ENCODE results near the gene UBC. TPM values are rescaled to one million over a fixed set of nuclear protein-coding genes. Genes with fewer than 3 reads are reported as not detected.
A peak's percentile ranks its signal among the peaks of the same experiment; 100 is the strongest.

UBC gene
- total and polyA plus RNA-seq, 9 of the 15 experiments (the other 6 are each of a cell fraction or from before 2014, with no cell fraction given) = 533 to 1,153 (median 813) TPM

- TF ChIP-seq SMARCA5 (IDR thresholded peaks at IDR 0.05) (0 out of 2 replicates have a peak, but pooled peaks have one; percentile 17), HDAC3 (IDR thresholded peaks at IDR 0.05; ENCODE audit: borderline replicate concordance, partially characterized antibody) (no peak), HCFC1 (IDR thresholded peaks at IDR 0.05; ENCODE audit: low read depth, low read length) (no peak), ZNF77 (CRISPR knock-in tag; IDR thresholded peaks at IDR 0.05) (no peak), ZNF197 (CRISPR knock-in tag; IDR thresholded peaks at IDR 0.05; ENCODE audit: low read depth) (no peak), CHD4 (IDR thresholded peaks at IDR 0.05; ENCODE audit: insufficient read depth, insufficient replicate concordance, low read depth, low read length, poor library complexity, severe bottlenecking) (no peak), FOXJ2 (tag; IDR thresholded peaks at IDR 0.05) (no peak), SAFB2 (IDR thresholded peaks at IDR 0.05; ENCODE audit: borderline replicate concordance, low read depth, low read length, severe bottlenecking) (no peak), ZFP30 (CRISPR knock-in tag; IDR thresholded peaks at IDR 0.05; ENCODE audit: borderline replicate concordance) (no peak), NCOA6 (IDR thresholded peaks at IDR 0.05) (no peak), SRF (CRISPR knock-in tag; IDR thresholded peaks at IDR 0.05) (no peak), VEZF1 (CRISPR knock-in tag; IDR thresholded peaks at IDR 0.05) (no peak), ZSCAN32 (CRISPR knock-in tag; IDR thresholded peaks at IDR 0.05) (no peak), ZFP36 (IDR thresholded peaks at IDR 0.05; ENCODE audit: low read depth, low read length, partially characterized antibody) (peak; percentile 65), DDX20 (tag; IDR thresholded peaks at IDR 0.05; ENCODE audit: low read depth) (no peak), NR2C2 (CRISPR knock-in tag; IDR thresholded peaks at IDR 0.05) (no peak), NR2C2 (tag; IDR thresholded peaks at IDR 0.05) (no peak), YBX1 (IDR thresholded peaks at IDR 0.05) (no peak), POLR2AphosphoS5 (IDR thresholded peaks at IDR 0.05; ENCODE audit: control insufficient read depth, insufficient read depth, low read depth, low read length) (peak; percentile 17; the same call in 1 of the 2 replicates), ZHX1 (conservative IDR thresholded peaks at IDR 0.05; ENCODE audit: low read length) (no peak), HDGF (IDR thresholded peaks at IDR 0.05) (no peak), ZNF699 (CRISPR knock-in tag; IDR thresholded peaks at IDR 0.05; ENCODE audit: insufficient replicate concordance) (no peak)
These were observed 40.3 kb upstream of the UBC start (continued) for GRCh38 chr12:124954771-124955170.

Data from K562 (cell line).